Neural crest cell (in vitro differentiated cells): ENCODE results near the gene HPGD. TPM values are rescaled to one million over a fixed set of nuclear protein-coding genes. Genes with fewer than 3 reads are reported as not detected.

ENCODE experiments used
- DNase-seq: peaks from one replicate; pipeline ENCODE4 v3.0.0; 2021; ENCODE audit warnings: low read depth, mixed read lengths, low spot score
- H3K27ac Mint-ChIP-seq: one replicate; pipeline ENCODE4 v1.8.0; 2021; ENCODE audit warnings: mild to moderate bottlenecking, mixed read lengths; ENCODE audit not compliant: unreplicated experiment
- H3K27me3 Mint-ChIP-seq: 2 replicates; pipeline ENCODE4 v1.8.0; 2021; ENCODE audit warnings: low read depth, mild to moderate bottlenecking, mixed read lengths
- H3K36me3 Mint-ChIP-seq: 2 replicates; pipeline ENCODE4 v1.8.0; 2021; ENCODE audit warnings: low read depth, mild to moderate bottlenecking, mixed read lengths
- H3K4me1 Mint-ChIP-seq: 2 replicates; pipeline ENCODE4 v1.8.0; 2021; ENCODE audit warnings: mixed read lengths
- H3K4me3 Mint-ChIP-seq: one replicate; pipeline ENCODE4 v1.8.0; 2021; ENCODE audit warnings: mild to moderate bottlenecking, mixed read lengths
- H3K9me3 Mint-ChIP-seq: 2 replicates; pipeline ENCODE4 v1.8.0; 2021; ENCODE audit warnings: mixed read lengths
- CTCF ChIP-seq: fragments of 200-600 bp; sonication (generic); conservative IDR thresholded peaks from 2 replicates; pipeline ENCODE4 v1.5.0; 2021; ENCODE audit warnings: antibody characterized with exemption, mild to moderate bottlenecking
- total RNA-seq: library from RNA; stranded (reverse); gene quantifications from 2 replicates; pipeline ENCODE4 v1.2.1, GENCODE V29; 2021

The HPGD gene
- total RNA-seq, 1 donor from 2014 or later: not detected

DNA sequence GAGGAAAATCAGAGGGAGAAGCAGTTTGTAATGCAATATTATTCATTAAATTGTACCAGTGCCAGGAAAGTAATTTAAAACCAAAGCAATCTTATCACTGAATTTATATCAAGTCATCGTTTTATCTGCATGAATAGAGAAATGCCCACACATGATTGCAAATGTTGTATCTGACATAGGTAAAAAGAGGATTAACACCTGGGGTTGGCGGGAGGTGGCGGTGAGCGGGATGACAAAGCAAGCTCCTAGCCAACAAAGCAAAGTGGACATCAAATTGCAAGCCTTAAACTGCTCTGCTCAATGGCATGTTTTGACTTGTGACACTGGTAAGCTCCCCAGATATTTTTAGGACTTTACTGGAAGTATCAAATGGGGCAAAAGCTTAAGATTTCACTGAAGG is 16.4 kb downstream of the HPGD start:
- H3K4me3 Mint-ChIP-seq: no peak overlapping the region
- H3K4me1 Mint-ChIP-seq: no peaks in the 10 kb centered on the region
- no peak for TF ChIP-seq CTCF
- no peak overlapping the region for H3K27ac Mint-ChIP-seq
- DNase-seq: no peak
- no peaks in the 10 kb centered on the region for H3K36me3 Mint-ChIP-seq
- peaks cover 14% of the 10 kb centered on the region for H3K27me3 Mint-ChIP-seq
- H3K9me3 Mint-ChIP-seq: no peaks in the 10 kb centered on the region

- H3K4me3 Mint-ChIP-seq: no peak overlapping the region
- H3K4me1 Mint-ChIP-seq: no peaks in the 10 kb centered on the region
- no peak overlapping the region for H3K27ac Mint-ChIP-seq
- H3K27me3 Mint-ChIP-seq: peaks cover 14% of the 10 kb centered on the region
- H3K36me3 Mint-ChIP-seq: no peaks in the 10 kb centered on the region
- no peak for DNase-seq
- TF ChIP-seq CTCF: no peak
- H3K9me3 Mint-ChIP-seq: no peaks in the 10 kb centered on the region
Measured at GRCh38 chr4:174505007-174505406, 17.3 kb downstream of the HPGD start.

GRCh38 chr4:174503079-174503715 is 19.1 kb downstream of the HPGD start:
- DNase-seq: no peak
- no peaks in the 10 kb centered on the region for H3K4me1 Mint-ChIP-seq
- TF ChIP-seq CTCF: no peak
- H3K4me3 Mint-ChIP-seq: no peak overlapping the region
- H3K36me3 Mint-ChIP-seq: no peaks in the 10 kb centered on the region
- H3K9me3 Mint-ChIP-seq: no peaks in the 10 kb centered on the region
- H3K27me3 Mint-ChIP-seq: peaks cover 5% of the 10 kb centered on the region
- no peak overlapping the region for H3K27ac Mint-ChIP-seq

- Mint-ChIP-seq H3K9me3 (no peaks in the 10 kb centered on the region), H3K36me3 (no peaks in the 10 kb centered on the region), H3K4me3 (no peak overlapping the region), H3K27me3 (no peaks in the 10 kb centered on the region), H3K4me1 (peaks cover 3% of the 10 kb centered on the region), H3K27ac (no peak overlapping the region)
- DNase-seq: no peak
- no peak for TF ChIP-seq CTCF
Measured at GRCh38 chr4:174496631-174497432, 25.5 kb downstream of the HPGD start.

DNA sequence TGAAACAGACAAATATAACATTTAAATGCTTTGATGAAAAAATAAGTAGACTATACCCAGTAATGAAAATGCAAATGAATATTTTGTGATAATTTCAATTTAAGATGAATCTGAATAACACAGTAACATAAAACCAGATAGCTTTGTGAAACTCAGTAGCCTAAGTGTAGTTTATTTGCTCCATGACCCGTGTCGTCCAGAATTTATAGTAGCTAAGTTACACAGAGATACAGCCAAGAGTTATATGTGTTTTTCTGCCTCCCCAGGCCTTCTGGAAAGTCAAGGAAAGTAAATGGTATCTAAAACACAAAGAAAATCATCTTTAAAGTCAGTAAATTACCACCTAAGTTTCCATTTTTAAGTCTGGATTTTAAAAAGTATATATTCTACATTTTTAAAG is 26.7 kb downstream of the HPGD start:
- Mint-ChIP-seq H3K27ac (no peak overlapping the region), H3K9me3 (no peaks in the 10 kb centered on the region), H3K36me3 (no peaks in the 10 kb centered on the region), H3K4me1 (peaks cover 3% of the 10 kb centered on the region), H3K4me3 (no peak overlapping the region), H3K27me3 (no peaks in the 10 kb centered on the region)
- DNase-seq: no peak
- no peak for TF ChIP-seq CTCF
